Fibroblast of lung (primary cell): Measurements from ENCODE around the gene GRIK1. TPM values are rescaled to one million over a fixed set of nuclear protein-coding genes. Genes with fewer than 3 reads are reported as not detected.
A peak's percentile ranks its signal among the peaks of the same experiment; 100 is the strongest.

ENCODE experiments used
- DNase-seq, 2 donors: peaks; one replicate each; pipeline versions ENCODE4 v3.0.0 to v3.0.0-alpha.2; 2010; ENCODE audit warnings: low read depth in 2 of 2
- H2AFZ ChIP-seq: 2 replicates; pipeline ENCODE4 v1.5.1; 2012; ENCODE audit warnings: low read length, control low read depth, inconsistent platforms
- H3K27ac ChIP-seq: 2 replicates; pipeline ENCODE4 v1.5.1; 2011; ENCODE audit warnings: low read length, control low read depth; ENCODE audit not compliant: insufficient read depth
- H3K27me3 ChIP-seq: 2 replicates; pipeline ENCODE4 v1.5.1; 2011; ENCODE audit warnings: mild to moderate bottlenecking, low read length; ENCODE audit not compliant: control insufficient read depth, insufficient read depth
- H3K36me3 ChIP-seq: 2 replicates; pipeline ENCODE4 v1.5.1; 2011; ENCODE audit warnings: low read length; ENCODE audit not compliant: control insufficient read depth, insufficient read depth
- H3K4me1 ChIP-seq: 2 replicates; pipeline ENCODE4 v1.5.1; 2011; ENCODE audit warnings: low read length; ENCODE audit not compliant: control insufficient read depth, insufficient read depth; ENCODE audit errors: extremely low read depth
- H3K4me2 ChIP-seq: 2 replicates; pipeline ENCODE4 v1.5.1; 2011; ENCODE audit warnings: low read length, control low read depth; ENCODE audit not compliant: insufficient read depth; ENCODE audit errors: extremely low read depth
- H3K4me3 ChIP-seq, 4 experiments: fragments of 200-600 bp in 1 of 4; sonication (generic) in 1 of 4; replicated peaks in 1 of 4; 2 replicates each; pipeline ENCODE4 v1.5.1; 2011 to 2016; ENCODE audit warnings: low read length in 4 of 4, low read depth in 3 of 4, mild to moderate bottlenecking in 3 of 4, control low read depth in 2 of 4, inconsistent platforms in 1 of 4, mixed read lengths in 1 of 4; ENCODE audit not compliant: insufficient read depth in 1 of 4; ENCODE audit errors: control extremely low read depth in 1 of 4
- H3K79me2 ChIP-seq: 2 replicates; pipeline ENCODE4 v1.5.1; 2012; ENCODE audit warnings: mild to moderate bottlenecking, low read length, inconsistent platforms; ENCODE audit not compliant: control insufficient read depth, insufficient read depth
- H3K9ac ChIP-seq: 2 replicates; pipeline ENCODE4 v1.5.1; 2011; ENCODE audit warnings: mild to moderate bottlenecking, low read length, control low read depth; ENCODE audit not compliant: insufficient read depth
- H3K9me3 ChIP-seq: 2 replicates; pipeline ENCODE4 v1.5.1; 2012; ENCODE audit warnings: low read depth, low read length; ENCODE audit not compliant: control insufficient read depth, insufficient read depth
- H4K20me1 ChIP-seq: 2 replicates; pipeline ENCODE4 v1.5.1; 2011; ENCODE audit warnings: low read length; ENCODE audit not compliant: control insufficient read depth, insufficient read depth; ENCODE audit errors: extremely low read depth
- EZH2 ChIP-seq: IDR thresholded peaks from 2 replicates; pipeline ENCODE4 v1.5.1; 2012; ENCODE audit warnings: low read length, control low read depth, mild to moderate bottlenecking; ENCODE audit errors: missing control alignments
- polyA plus RNA-seq, 2 donors: library from polyadenylated mRNA; depleted of rRNA in 1 of 2; stranded (reverse) in 1 of 2; unstranded in 1 of 2; fragments of >200 nt; gene quantifications; 2 replicates each; pipeline ENCODE4 v1.2.1, GENCODE V29; 2011 to 2012; ENCODE audit warnings: missing spikeins in 1 of 2
- total RNA-seq: library from RNA; depleted of rRNA; stranded (reverse); fragments of >200 nt; gene quantifications from 2 replicates; pipeline ENCODE4 v1.2.1, GENCODE V29; 2014
- TF ChIP-seq, protein P1 (sequence below), 2 donors: IDR thresholded peaks in 1 of 2; conservative IDR thresholded peaks in 1 of 2; 1 replicate in 1 of 2; 2 replicates in 1 of 2; pipeline ENCODE4 v1.5.1; 2011 to 2012; ENCODE audit warnings: low read length in 2 of 2, control low read depth in 1 of 2, inconsistent platforms in 1 of 2, low read depth in 1 of 2, mild to moderate bottlenecking in 1 of 2

GRIK1 gene
- total and polyA plus RNA-seq, 2 donors (not counting 1 experiment from before 2014, with no cell fraction given), result not detected

DNA sequence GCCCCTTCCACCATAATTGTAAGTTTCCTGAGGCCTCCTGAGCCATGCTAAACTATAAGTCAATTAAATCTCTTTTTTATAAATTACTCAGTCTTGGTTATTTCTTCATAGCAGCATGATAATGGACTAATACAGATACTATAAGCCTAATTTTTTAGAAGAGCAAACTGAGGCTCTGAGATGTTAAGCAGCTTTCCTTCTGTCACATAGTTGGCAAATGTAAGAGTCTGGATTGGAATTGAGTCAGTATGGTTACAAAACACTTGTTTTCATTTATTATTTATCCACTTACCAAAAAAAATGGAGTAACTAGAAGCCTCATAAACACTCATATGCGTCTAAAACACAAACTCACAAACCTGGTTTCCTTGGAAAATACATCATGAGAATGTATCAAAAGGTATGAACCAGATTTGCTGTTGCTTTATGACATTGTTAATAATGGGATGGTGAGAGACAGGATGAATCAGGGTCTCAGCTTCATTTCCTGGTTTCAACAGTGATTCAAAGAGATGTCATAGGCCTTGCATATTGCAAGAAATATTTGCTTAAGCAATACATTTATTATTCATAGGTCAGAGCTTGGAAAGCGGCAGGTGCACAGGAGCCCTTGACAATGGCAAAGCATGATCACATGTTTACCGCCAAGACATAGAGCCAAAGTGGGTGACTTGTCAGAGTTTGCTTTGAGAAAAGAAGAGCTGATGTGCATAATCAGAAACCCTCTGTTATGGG lies 221.5 kb downstream of the GRIK1 start:
- no peak overlapping the region for H3K4me2 ChIP-seq
- no peak overlapping the region for H2AFZ ChIP-seq
- no peaks in the 10 kb centered on the region for H3K4me1 ChIP-seq
- no peak overlapping the region for H3K9ac ChIP-seq
- H3K79me2 ChIP-seq, result no peaks in the 10 kb centered on the region
- peak; percentile 23 to 27 for DNase-seq
- H4K20me1 ChIP-seq, result no peaks in the 10 kb centered on the region
- H3K27ac ChIP-seq, result no peak overlapping the region
- no peaks in the 10 kb centered on the region for H3K9me3 ChIP-seq
- H3K27me3 ChIP-seq, result no peaks in the 10 kb centered on the region
- TF ChIP-seq, protein P1, sequence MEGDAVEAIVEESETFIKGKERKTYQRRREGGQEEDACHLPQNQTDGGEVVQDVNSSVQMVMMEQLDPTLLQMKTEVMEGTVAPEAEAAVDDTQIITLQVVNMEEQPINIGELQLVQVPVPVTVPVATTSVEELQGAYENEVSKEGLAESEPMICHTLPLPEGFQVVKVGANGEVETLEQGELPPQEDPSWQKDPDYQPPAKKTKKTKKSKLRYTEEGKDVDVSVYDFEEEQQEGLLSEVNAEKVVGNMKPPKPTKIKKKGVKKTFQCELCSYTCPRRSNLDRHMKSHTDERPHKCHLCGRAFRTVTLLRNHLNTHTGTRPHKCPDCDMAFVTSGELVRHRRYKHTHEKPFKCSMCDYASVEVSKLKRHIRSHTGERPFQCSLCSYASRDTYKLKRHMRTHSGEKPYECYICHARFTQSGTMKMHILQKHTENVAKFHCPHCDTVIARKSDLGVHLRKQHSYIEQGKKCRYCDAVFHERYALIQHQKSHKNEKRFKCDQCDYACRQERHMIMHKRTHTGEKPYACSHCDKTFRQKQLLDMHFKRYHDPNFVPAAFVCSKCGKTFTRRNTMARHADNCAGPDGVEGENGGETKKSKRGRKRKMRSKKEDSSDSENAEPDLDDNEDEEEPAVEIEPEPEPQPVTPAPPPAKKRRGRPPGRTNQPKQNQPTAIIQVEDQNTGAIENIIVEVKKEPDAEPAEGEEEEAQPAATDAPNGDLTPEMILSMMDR (conservative IDR thresholded peaks at IDR 0.05 in 1 of 2, IDR thresholded peaks at IDR 0.05 in 1 of 2; ENCODE audit: low read depth in 1 of 2, low read length in 2 of 2), result no peak
- TF ChIP-seq EZH2, result no peak
- H3K4me3 ChIP-seq, result no peak overlapping the region
- no peaks in the 10 kb centered on the region for H3K36me3 ChIP-seq

DNA sequence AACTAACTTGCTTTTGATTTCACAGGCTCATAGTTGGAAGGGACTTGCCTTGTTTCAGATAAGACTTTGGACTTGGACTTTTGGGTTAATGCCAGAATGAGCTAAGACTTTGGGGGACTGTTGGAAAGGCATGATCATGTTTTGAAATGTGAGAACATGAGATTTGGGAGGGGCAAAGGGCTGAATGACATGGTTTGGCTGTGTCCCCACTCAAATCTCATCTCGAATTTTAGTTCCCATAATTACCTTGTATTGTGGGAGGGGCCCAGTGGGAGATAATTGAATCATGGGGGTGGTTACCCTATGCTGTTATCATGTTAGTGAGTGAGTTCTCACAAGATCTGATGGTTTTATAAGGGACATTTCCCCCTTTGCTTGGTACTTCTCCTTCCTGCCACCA lies 222.1 kb downstream of the GRIK1 start:
- H3K27ac ChIP-seq, result no peak overlapping the region
- no peaks in the 10 kb centered on the region for H3K4me1 ChIP-seq
- H3K4me2 ChIP-seq, result no peak overlapping the region
- DNase-seq, result no peak
- no peak overlapping the region for H3K9ac ChIP-seq
- H3K9me3 ChIP-seq, result no peaks in the 10 kb centered on the region
- TF ChIP-seq, protein P1 (conservative IDR thresholded peaks at IDR 0.05 in 1 of 2, IDR thresholded peaks at IDR 0.05 in 1 of 2; ENCODE audit: low read depth in 1 of 2, low read length in 2 of 2), result no peak
- TF ChIP-seq EZH2, result no peak
- no peaks in the 10 kb centered on the region for H3K36me3 ChIP-seq
- H3K4me3 ChIP-seq, result no peak overlapping the region
- no peak overlapping the region for H2AFZ ChIP-seq
- H3K27me3 ChIP-seq, result no peaks in the 10 kb centered on the region
- no peaks in the 10 kb centered on the region for H4K20me1 ChIP-seq
- H3K79me2 ChIP-seq, result no peaks in the 10 kb centered on the region

DNA sequence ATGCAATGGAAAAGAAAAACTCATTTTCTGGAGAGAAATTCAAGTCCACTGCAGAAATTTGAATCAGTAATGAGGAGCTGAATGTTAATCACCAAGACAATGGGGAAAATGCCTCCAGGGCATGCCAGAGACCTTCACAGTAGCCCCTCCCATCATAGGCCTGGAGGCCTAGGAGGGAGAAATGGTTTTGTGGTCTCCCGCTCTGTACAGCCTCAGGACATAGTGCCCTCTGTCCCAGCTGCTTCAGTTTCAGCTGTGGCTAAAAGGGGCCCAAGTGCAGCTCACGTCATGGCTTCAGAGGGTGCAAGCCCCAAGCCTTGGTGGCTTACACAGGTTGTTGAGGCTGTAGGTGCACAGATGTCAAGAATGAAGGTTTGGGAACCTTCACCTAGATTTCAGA lies 223.0 kb downstream of the GRIK1 start:
- Histone ChIP-seq H3K4me2 (no peak overlapping the region), H3K27ac (no peak overlapping the region), H3K36me3 (no peaks in the 10 kb centered on the region), H4K20me1 (no peaks in the 10 kb centered on the region), H3K9ac (no peak overlapping the region), H3K27me3 (no peaks in the 10 kb centered on the region), H2AFZ (no peak overlapping the region), H3K4me1 (no peaks in the 10 kb centered on the region), H3K4me3 (no peak overlapping the region), H3K79me2 (no peaks in the 10 kb centered on the region), H3K9me3 (no peaks in the 10 kb centered on the region)
- TF ChIP-seq EZH2, result no peak
- no peak for DNase-seq
